ENCODE results near the gene SORCS2.
"Not testable (repeated sequence)": the region's sequence is repeated elsewhere in the genome, so short reads cannot be mapped to it uniquely, and the experiment has no call there.

Gene SORCS2

GRCh38 chr4:7213807-7214206 lies 21.5 kb downstream of the SORCS2 start:
- H3K27ac Mint-ChIP-seq: no peak overlapping the region
- H3K4me3 Mint-ChIP-seq: no peak overlapping the region
- ATAC-seq (no peak), DNase-seq (no peak)
- H3K27me3 Mint-ChIP-seq: peaks cover 11% of the 10 kb centered on the region
- H3K9me3 Mint-ChIP-seq: peaks cover 0 to 12% of the 10 kb centered on the region in 2 donors
- H3K4me1 Mint-ChIP-seq: no peaks in the 10 kb centered on the region

- H3K4me3 Mint-ChIP-seq: no peak overlapping the region
- peaks cover 16% of the 10 kb centered on the region for H3K27me3 Mint-ChIP-seq
- no peak for DNase-seq
- no peak overlapping the region for H3K27ac Mint-ChIP-seq
- H3K9me3 Mint-ChIP-seq: peaks cover 0 to 12% of the 10 kb centered on the region in 2 donors
- no peaks in the 10 kb centered on the region for H3K4me1 Mint-ChIP-seq
- no peak for ATAC-seq
Observed at GRCh38 chr4:7214359-7214758, 22.0 kb downstream of the SORCS2 start.

- H3K27ac Mint-ChIP-seq, ATAC-seq, H3K4me3 Mint-ChIP-seq, DNase-seq, H3K4me1 Mint-ChIP-seq: not testable (repeated sequence)
- H3K27me3 Mint-ChIP-seq: peaks cover 16% of the 10 kb centered on the region
- peaks cover 0 to 12% of the 10 kb centered on the region in 2 donors for H3K9me3 Mint-ChIP-seq
Observed at GRCh38 chr4:7215187-7215586, 22.8 kb downstream of the SORCS2 start.

GRCh38 chr4:7217039-7217438 lies 24.7 kb downstream of the SORCS2 start:
- ATAC-seq: no peak

GRCh38 chr4:7217474-7218321 lies 25.4 kb downstream of the SORCS2 start:
- no peaks in the 10 kb centered on the region for H3K4me1 Mint-ChIP-seq
- peaks cover 16% of the 10 kb centered on the region for H3K27me3 Mint-ChIP-seq
- H3K9me3 Mint-ChIP-seq: peaks cover 0 to 8% of the 10 kb centered on the region in 2 donors
- no peak for ATAC-seq
- DNase-seq: no peak
- H3K27ac Mint-ChIP-seq: peak overlapping the region in 1 of 2 donors; percentile 62
- H3K4me3 Mint-ChIP-seq: no peak overlapping the region

More at GRCh38 chr4:7217039-7217438, 24.7 kb downstream of the SORCS2 start:
- no peak overlapping the region for H3K27ac Mint-ChIP-seq
- no peak overlapping the region for H3K4me3 Mint-ChIP-seq
- H3K4me1 Mint-ChIP-seq: no peaks in the 10 kb centered on the region
- DNase-seq: no peak
- H3K27me3 Mint-ChIP-seq: peaks cover 16% of the 10 kb centered on the region
- H3K9me3 Mint-ChIP-seq: peaks cover 0 to 12% of the 10 kb centered on the region in 2 donors

- Mint-ChIP-seq H3K9me3 (no peaks in the 10 kb centered on the region), H3K27me3 (peaks cover 16% of the 10 kb centered on the region), H3K4me1 (no peaks in the 10 kb centered on the region), H3K4me3 (no peak overlapping the region), H3K27ac (no peak overlapping the region)
- ATAC-seq (no peak), DNase-seq (no peak)
Observed at GRCh38 chr4:7218686-7219085, 26.3 kb downstream of the SORCS2 start.

GRCh38 chr4:7222521-7222920 lies 30.2 kb downstream of the SORCS2 start:
- H3K27me3 Mint-ChIP-seq: peaks cover 8% of the 10 kb centered on the region
- H3K4me1 Mint-ChIP-seq: no peaks in the 10 kb centered on the region
- ATAC-seq: no peak
- DNase-seq: no peak
- no peaks in the 10 kb centered on the region for H3K9me3 Mint-ChIP-seq
- H3K27ac Mint-ChIP-seq: no peak overlapping the region
- H3K4me3 Mint-ChIP-seq: no peak overlapping the region

GRCh38 chr4:7223541-7223940 lies 31.2 kb downstream of the SORCS2 start:
- ATAC-seq (no peak), DNase-seq (no peak)
- H3K9me3 Mint-ChIP-seq: no peaks in the 10 kb centered on the region
- H3K4me3 Mint-ChIP-seq: no peak overlapping the region
- peaks cover 5% of the 10 kb centered on the region for H3K27me3 Mint-ChIP-seq
- H3K27ac Mint-ChIP-seq: no peak overlapping the region
- H3K4me1 Mint-ChIP-seq: no peaks in the 10 kb centered on the region

- peaks cover 4% of the 10 kb centered on the region for H3K27me3 Mint-ChIP-seq
- no peak for DNase-seq
- H3K9me3 Mint-ChIP-seq: no peaks in the 10 kb centered on the region
- H3K27ac Mint-ChIP-seq: no peak overlapping the region
- ATAC-seq: no peak
- no peaks in the 10 kb centered on the region for H3K4me1 Mint-ChIP-seq
- no peak overlapping the region for H3K4me3 Mint-ChIP-seq
Observed at GRCh38 chr4:7224001-7224400, 31.7 kb downstream of the SORCS2 start.

GRCh38 chr4:7224878-7225533 lies 32.7 kb downstream of the SORCS2 start:
- Mint-ChIP-seq H3K27me3 (no peaks in the 10 kb centered on the region), H3K27ac (no peak overlapping the region), H3K9me3 (no peaks in the 10 kb centered on the region), H3K4me1 (no peaks in the 10 kb centered on the region), H3K4me3 (no peak overlapping the region)
- no peak for DNase-seq
- no peak for ATAC-seq

GRCh38 chr4:7226439-7226838 lies 34.1 kb downstream of the SORCS2 start:
- H3K4me3 Mint-ChIP-seq: no peak overlapping the region
- no peaks in the 10 kb centered on the region for H3K9me3 Mint-ChIP-seq
- no peak for ATAC-seq
- H3K4me1 Mint-ChIP-seq: no peaks in the 10 kb centered on the region
- DNase-seq: no peak
- no peak overlapping the region for H3K27ac Mint-ChIP-seq
- no peaks in the 10 kb centered on the region for H3K27me3 Mint-ChIP-seq

GRCh38 chr4:7227008-7227407 lies 34.7 kb downstream of the SORCS2 start:
- no peak overlapping the region for H3K27ac Mint-ChIP-seq
- no peak overlapping the region for H3K4me3 Mint-ChIP-seq
- no peaks in the 10 kb centered on the region for H3K27me3 Mint-ChIP-seq
- H3K9me3 Mint-ChIP-seq: no peaks in the 10 kb centered on the region
- no peak for DNase-seq
- no peaks in the 10 kb centered on the region for H3K4me1 Mint-ChIP-seq
- no peak for ATAC-seq

GRCh38 chr4:7228734-7229133 lies 36.4 kb downstream of the SORCS2 start:
- H3K9me3 Mint-ChIP-seq: no peaks in the 10 kb centered on the region
- no peak overlapping the region for H3K27ac Mint-ChIP-seq
- H3K4me1 Mint-ChIP-seq: no peaks in the 10 kb centered on the region
- DNase-seq (no peak), ATAC-seq (no peak)
- no peaks in the 10 kb centered on the region for H3K27me3 Mint-ChIP-seq
- H3K4me3 Mint-ChIP-seq: no peak overlapping the region

GRCh38 chr4:7232061-7232650 lies 39.8 kb downstream of the SORCS2 start:
- ATAC-seq: no peak
- no peak overlapping the region for H3K27ac Mint-ChIP-seq
- no peak overlapping the region for H3K4me3 Mint-ChIP-seq
- no peaks in the 10 kb centered on the region for H3K4me1 Mint-ChIP-seq
- H3K27me3 Mint-ChIP-seq: no peaks in the 10 kb centered on the region
- H3K9me3 Mint-ChIP-seq: no peaks in the 10 kb centered on the region
- DNase-seq: no peak

GRCh38 chr4:7233006-7233580 lies 40.8 kb downstream of the SORCS2 start:
- no peak overlapping the region for H3K27ac Mint-ChIP-seq
- DNase-seq (no peak), ATAC-seq (peak; percentile 19)
- peaks cover 0 to under 1% of the 10 kb centered on the region in 2 donors for H3K9me3 Mint-ChIP-seq
- H3K27me3 Mint-ChIP-seq: no peaks in the 10 kb centered on the region
- H3K4me1 Mint-ChIP-seq: no peaks in the 10 kb centered on the region
- H3K4me3 Mint-ChIP-seq: no peak overlapping the region

GRCh38 chr4:7233601-7234000 lies 41.3 kb downstream of the SORCS2 start:
- Mint-ChIP-seq H3K27me3 (no peaks in the 10 kb centered on the region), H3K9me3 (peaks cover 0 to 6% of the 10 kb centered on the region in 2 donors), H3K4me1 (no peaks in the 10 kb centered on the region), H3K27ac (no peak overlapping the region), H3K4me3 (no peak overlapping the region)
- ATAC-seq (no peak), DNase-seq (no peak)

Measured in stimulated activated naive CD8-positive, alpha-beta T cell treated with anti-CD3 and anti-CD28 coated beads, Interleukin-15, amount 100 ng/mL, for 72 hours (primary cell).